K562 (cell line): ENCODE results near the gene UNC79. TPM values are rescaled to one million over a fixed set of nuclear protein-coding genes. Genes with fewer than 3 reads are reported as not detected.
"Not testable (repeated sequence)": the region's sequence is repeated elsewhere in the genome, so short reads cannot be mapped to it uniquely, and the experiment has no call there.

ENCODE experiments used
- ATAC-seq: fragments of 200-7000 bp; cut with Tn5 transposase; 3 replicates; pipeline ENCODE4 v1.9.1; 2020; ENCODE audit warnings: moderate library complexity
- BruUV-seq: library from RNA; stranded (reverse); fragments of 400-500 nt; replicated peaks from 2 replicates; lab custom pipeline; 2021; lab: Mats Ljungman, UMichigan
- CTCF ChIA-PET: fragments of 300-600 bp; formaldehyde crosslinking; extraction: SDS; loops from one replicate; lab custom pipeline; 2021; ENCODE audit warnings: low intra/inter-chr PET ratio; lab: Yijun Ruan, JAX
- POLR2A ChIA-PET: fragments of 300-600, 350-650 bp; sonication (Branson Sonifier 250); formaldehyde crosslinking; extraction: SDS; loops from one replicate; lab custom pipeline; 2021; ENCODE audit warnings: antibody characterized with exemption, inconsistent platforms; lab: Yijun Ruan, JAX
- DNase-seq, 4 experiments: peaks; one replicate each; pipeline versions ENCODE4 v3.0.0 to v3.0.0-alpha.2; 2011 to 2018; ENCODE audit warnings: low spot score in 3 of 4, mixed read lengths in 3 of 4; ENCODE audit errors: extremely low read depth in 1 of 4
- FAIRE-seq: peaks from 2 replicates; lab custom pipeline; 2011; peaks lifted over from hg19 to GRCh38; lab: Jason Lieb, UNC
- H2AFZ ChIP-seq: 2 replicates; pipeline ENCODE4 v1.6.0; 2011; ENCODE audit warnings: low read depth, low read length, control low read depth, inconsistent platforms
- H3K27ac ChIP-seq: fragments of 200-600 bp; 3 replicates; pipeline ENCODE4 v1.8.0; 2011; ENCODE audit warnings: low read depth, mild to moderate bottlenecking, control low read depth, inconsistent platforms, low read length, moderate library complexity, mixed read lengths; ENCODE audit errors: extremely low read depth
- H3K27me3 ChIP-seq, 2 experiments: fragments of 300-600 bp in 1 of 2; 2 replicates in 1 of 2; 3 replicates in 1 of 2; pipeline versions ENCODE4 v1.6.0 to v1.8.0; 2011; ENCODE audit warnings: inconsistent platforms in 2 of 2, low read length in 2 of 2, mild to moderate bottlenecking in 1 of 2, mixed read lengths in 1 of 2, moderate library complexity in 1 of 2; ENCODE audit not compliant: control insufficient read depth in 2 of 2, insufficient read depth in 2 of 2
- H3K36me3 ChIP-seq: fragments of 300-600 bp; 3 replicates; pipeline ENCODE4 v1.8.0; 2011; ENCODE audit warnings: mild to moderate bottlenecking, low read length, inconsistent platforms; ENCODE audit not compliant: control insufficient read depth, insufficient read depth
- H3K4me1 ChIP-seq, 2 experiments: fragments of 200-600 bp in 1 of 2; replicated peaks in 1 of 2; 2 replicates in 1 of 2; 3 replicates in 1 of 2; pipeline versions ENCODE4 v1.5.1 to v1.8.0; 2011; ENCODE audit warnings: inconsistent platforms in 2 of 2, low read length in 2 of 2, mild to moderate bottlenecking in 1 of 2, mixed read lengths in 1 of 2, moderate library complexity in 1 of 2; ENCODE audit not compliant: control insufficient read depth in 2 of 2, insufficient read depth in 2 of 2
- H3K4me2 ChIP-seq: 2 replicates; pipeline ENCODE4 v1.6.1; 2011; ENCODE audit warnings: low read length, control low read depth, inconsistent platforms, mixed read lengths; ENCODE audit not compliant: insufficient read depth
- H3K4me3 ChIP-seq: fragments of 200-600 bp; sonication (generic), shearing (Covaris generic); 2 replicates; pipeline ENCODE4 v1.5.1; 2016; ENCODE audit warnings: control low read depth, inconsistent platforms
- H3K79me2 ChIP-seq: fragments of 200-600 bp; 3 replicates; pipeline ENCODE4 v1.8.0; 2011; ENCODE audit warnings: low read length, inconsistent platforms; ENCODE audit not compliant: control insufficient read depth, insufficient read depth
- H3K9ac ChIP-seq, 2 experiments: 2 replicates each; pipeline versions ENCODE4 v1.6.0 to v1.6.1; 2011; ENCODE audit warnings: low read depth in 2 of 2, low read length in 2 of 2, control low read depth in 1 of 2, inconsistent platforms in 1 of 2, mild to moderate bottlenecking in 1 of 2, mixed read lengths in 1 of 2; ENCODE audit not compliant: insufficient read depth in 1 of 2
- H3K9me1 ChIP-seq: one replicate; pipeline ENCODE4 v1.6.0; 2011; ENCODE audit warnings: inconsistent platforms, mild to moderate bottlenecking, low read length, moderate library complexity; ENCODE audit not compliant: control insufficient read depth, insufficient read depth
- H3K9me3 ChIP-seq: replicated peaks from 2 replicates; pipeline ENCODE4 v1.5.1; 2011; ENCODE audit warnings: low read depth, low read length, inconsistent platforms; ENCODE audit not compliant: control insufficient read depth, insufficient read depth
- H4K20me1 ChIP-seq: replicated peaks from 2 replicates; pipeline ENCODE4 v1.6.1; 2011; ENCODE audit warnings: low read length, inconsistent platforms, mixed read lengths; ENCODE audit not compliant: control insufficient read depth, insufficient read depth
- CSDE1 ChIP-seq, 2 experiments: fragments of 450-650 bp; IDR thresholded peaks; 2 replicates each; pipeline ENCODE4 v1.6.1; 2016; ENCODE audit warnings: mild to moderate bottlenecking in 1 of 2
- MTA1 ChIP-seq: fragments of 450-650 bp; IDR thresholded peaks from 2 replicates; pipeline ENCODE4 v1.6.1; 2017; ENCODE audit warnings: borderline replicate concordance
- ZFP36 ChIP-seq: fragments of 150-350 bp; IDR thresholded peaks from 2 replicates; pipeline ENCODE4 v1.6.1; 2018; ENCODE audit warnings: low read length, low read depth; ENCODE audit not compliant: partially characterized antibody
- ZNF699 ChIP-seq: fragments of 250-450 bp; sonication (Bioruptor Pico); IDR thresholded peaks from 2 replicates; pipeline ENCODE4 v1.8.0; 2021; ENCODE audit warnings: mild to moderate bottlenecking, moderate library complexity; ENCODE audit not compliant: insufficient replicate concordance
- WGBS: fragments of 100-300 bp; shearing (Covaris generic); methylation state at CpG from one replicate; pipeline ENCODE4 v1.1.6; 2016; ENCODE audit warnings: low coverage, mixed read lengths; ENCODE audit not compliant: insufficient coverage; ENCODE audit errors: missing lambda C conversion rate; 5-methylcytosine and 5-hydroxymethylcytosine counted together
- in situ Hi-C: fragments of 300-500 bp; cut with MboI; formaldehyde crosslinking; loops from 4 replicates; pipeline ENCODE4 v1.15.0; 2018; ENCODE audit warnings: inconsistent platforms, mixed read lengths
- intact Hi-C: fragments of 100-400 bp; cut with micrococcal nuclease; formaldehyde crosslinking; loops from 2 replicates; pipeline ENCODE4 v1.14.2; 2022
- polyA plus RNA-seq, 8 experiments: library from polyadenylated mRNA; depleted of rRNA in 4 of 8; stranded (reverse) in 5 of 8; unstranded in 3 of 8; fragments of >200 nt; fragmentation: Nextera tagmentation in 2 of 8; fragmentation: Illumina TruSeq in 1 of 8; extraction: Ambion mirVana in 2 of 8; extraction: Trizol in 1 of 8; gene quantifications; 2 replicates each; pipeline versions ENCODE4 v1.2.1 to v1.2.3, GENCODE V29; 2011 to 2014; ENCODE audit warnings: inconsistent platforms in 1 of 8, missing spikeins in 1 of 8
- total RNA-seq, 7 experiments: library from RNA; depleted of rRNA in 6 of 7; stranded (reverse); fragments of >200 nt in 6 of 7; fragmentation: Illumina TruSeq in 2 of 7; extraction: Trizol in 2 of 7; gene quantifications; 2 replicates each; pipeline versions ENCODE4 v1.2.1 to v1.2.3, GENCODE V29; 2011 to 2021; ENCODE audit warnings: low replicate concordance in 1 of 7

Gene UNC79
- total and polyA plus RNA-seq, 9 of the 15 experiments (the other 6 are each of a cell fraction or from before 2014, with no cell fraction given): under 0.01 to 0.04 (median 0.01) TPM; not detected in 6

- no peak for ATAC-seq
- no peak overlapping the region for H3K9ac ChIP-seq
- no peak overlapping the region for H3K4me3 ChIP-seq
- no peak for FAIRE-seq
- no peaks in the 10 kb centered on the region for H3K36me3 ChIP-seq
- H3K27ac ChIP-seq: no peak overlapping the region
- POLR2A ChIA-PET: no interaction called here
- H3K9me1 ChIP-seq: no peaks in the 10 kb centered on the region
- H3K9me3 ChIP-seq: no peaks in the 10 kb centered on the region
- H4K20me1 ChIP-seq: no peaks in the 10 kb centered on the region
- no TSS peak for BruUV-seq
- H2AFZ ChIP-seq: no peak overlapping the region
- H3K4me2 ChIP-seq: no peak overlapping the region
- intact Hi-C loops (loop anchor here (10.0 kb wide), 1 partner anchor 241 kb away; no protein-coding TSS in a partner anchor), in situ Hi-C loops (no loop called here)
- no peaks in the 10 kb centered on the region for H3K4me1 ChIP-seq
- DNase-seq: no peak
- 0% methylated on average over 6 of the region's 6 CpGs for whole genome bisulfite sequencing
- H3K27me3 ChIP-seq: peaks cover 0 to 5% of the 10 kb centered on the region in 2 experiments; a peak in 1 of 5 replicates
- TF ChIP-seq ZFP36 (no peak), CSDE1 (IDR thresholded peaks at IDR 0.05) (no peak), ZNF699 (CRISPR knock-in tag) (no peak)
- TF ChIP-seq, all 486 proteins: peak for 0
- no peaks in the 10 kb centered on the region for H3K79me2 ChIP-seq
- CTCF ChIA-PET: no interaction called here
Observed at GRCh38 chr14:93475471-93475870, 44.7 kb downstream of the UNC79 start.

GRCh38 chr14:93476305-93476704 is 45.6 kb downstream of the UNC79 start:
- CTCF ChIA-PET: no interaction called here
- Histone ChIP-seq H3K27me3 (peaks cover 0 to 5% of the 10 kb centered on the region in 2 experiments; a peak in 1 of 5 replicates), H3K9me1 (no peaks in the 10 kb centered on the region), H4K20me1 (no peaks in the 10 kb centered on the region), H3K79me2 (no peaks in the 10 kb centered on the region)
- 0% methylated on average over 2 of the region's 3 CpGs for WGBS
- in situ Hi-C loops (no loop called here), intact Hi-C loops (loop anchor here (10.0 kb wide), 1 partner anchor 242 kb away; no protein-coding TSS in a partner anchor)
- ATAC-seq: no peak
- TF ChIP-seq MTA1: no peak
- TF ChIP-seq, all 486 proteins: peak for 0
- H3K27ac ChIP-seq: no peak overlapping the region
- no peaks in the 10 kb centered on the region for H3K36me3 ChIP-seq
- FAIRE-seq (no peak), DNase-seq (no peak)
- H3K9ac ChIP-seq: no peak overlapping the region
- no peaks in the 10 kb centered on the region for H3K4me1 ChIP-seq
- no peaks in the 10 kb centered on the region for H3K9me3 ChIP-seq
- POLR2A ChIA-PET: no interaction called here
- no peak overlapping the region for H3K4me2 ChIP-seq
- no TSS peak for BruUV-seq
- no peak overlapping the region for H3K4me3 ChIP-seq
- no peak overlapping the region for H2AFZ ChIP-seq

- H3K79me2 ChIP-seq, H3K4me2 ChIP-seq, H3K4me1 ChIP-seq, H3K36me3 ChIP-seq, CTCF ChIA-PET, H4K20me1 ChIP-seq, DNase-seq, FAIRE-seq, H3K9me1 ChIP-seq, H3K9ac ChIP-seq, in situ Hi-C loops, BruUV-seq, H3K9me3 ChIP-seq, ATAC-seq, H3K27me3 ChIP-seq, H3K4me3 ChIP-seq, H3K27ac ChIP-seq, H2AFZ ChIP-seq: not testable (repeated sequence)
- intact Hi-C loops: loop anchor here (10.0 kb wide), 1 partner anchor 244 kb away; no protein-coding TSS in a partner anchor
- WGBS: no CpG with 5 or more reads among the region's 2 CpGs
- POLR2A ChIA-PET: interaction anchor here (0.8 kb wide), 1 partner anchor 26 kb away, joined by 3 read pairs; no protein-coding TSS in a partner anchor
Observed at GRCh38 chr14:93479074-93479473, 48.3 kb downstream of the UNC79 start.
